ENCODE data around the gene PIEZO2. TPM values are rescaled to one million over a fixed set of nuclear protein-coding genes. Genes with fewer than 3 reads are reported as not detected.
"Not testable (repeated sequence)": the region's sequence is repeated elsewhere in the genome, so short reads cannot be mapped to it uniquely, and the experiment has no call there.

Gene PIEZO2
- total and polyA plus RNA-seq, 10 donors, result 0.42 to 13.0 (median 8.0) TPM

DNA sequence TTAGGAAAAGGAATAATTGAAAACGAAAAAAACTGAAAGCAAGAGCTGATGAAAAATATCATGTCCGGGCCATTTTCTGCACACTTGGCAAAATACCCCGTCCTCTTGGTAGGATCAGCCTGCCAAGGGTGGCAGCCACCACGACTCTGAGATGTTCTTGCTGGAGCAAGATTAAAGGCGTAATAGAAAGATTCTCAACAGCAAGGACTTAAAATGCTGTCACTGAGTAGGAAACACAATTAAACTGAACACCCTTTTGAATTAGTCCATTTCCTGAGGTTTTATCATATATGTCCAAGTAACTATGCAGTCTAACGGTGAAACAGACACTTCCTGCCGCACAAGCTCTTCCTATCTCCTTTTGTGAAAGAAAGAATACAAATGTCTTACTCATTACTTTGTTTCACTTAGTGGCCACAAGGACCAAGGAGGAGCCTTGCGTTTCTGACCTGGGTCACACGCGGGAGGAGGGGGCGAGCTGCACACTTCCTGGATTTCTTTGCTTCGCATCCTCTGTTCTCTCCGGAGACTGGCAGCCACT lies 222.7 kb downstream of the PIEZO2 start:
- TF ChIP-seq POLR2A (IDR thresholded peaks at IDR 0.05) (no peak), POLR2AphosphoS5 (IDR thresholded peaks at IDR 0.05) (peak in 1 of 3 donors; percentile 31)

DNA sequence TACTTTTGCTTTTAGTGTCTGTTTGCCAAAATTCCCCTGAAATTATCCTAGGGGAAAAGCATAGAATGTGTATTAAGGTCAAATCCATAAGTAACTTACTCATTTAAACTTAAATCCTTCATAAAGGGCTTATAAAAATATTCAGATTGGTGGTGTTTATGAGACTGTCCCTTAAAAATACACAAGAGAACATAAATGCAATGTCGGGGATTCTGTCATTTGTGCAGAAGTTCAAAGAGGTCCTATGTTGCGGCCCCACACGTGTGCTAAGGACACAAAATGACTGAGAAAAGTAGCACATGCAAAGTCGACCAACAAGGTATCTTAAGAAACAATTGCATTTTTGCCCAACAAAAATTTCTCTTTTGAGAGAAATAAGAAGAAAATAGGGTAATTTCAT lies 225.1 kb downstream of the PIEZO2 start:
- WGBS, 5 donors, result 85 to 95% (median 91%) methylated on average over 4 of the region's 4 CpGs
- H3K27me3 ChIP-seq (replicated peaks in 1 of 7), result no peaks in the 10 kb centered on the region
- H3K27ac ChIP-seq, result no peak overlapping the region
- no peak for DNase-seq
- intact Hi-C loops (cut with DNase I; ENCODE audit: low total_unique reads), result no loop called here
- no peaks in the 10 kb centered on the region for H3K9me3 ChIP-seq
- TF ChIP-seq POLR2A (IDR thresholded peaks at IDR 0.05) (no peak), POLR2AphosphoS5 (IDR thresholded peaks at IDR 0.05) (no peak), CTCF (IDR thresholded peaks at IDR 0.05 in 8 of 11, conservative IDR thresholded peaks at IDR 0.05 in 3 of 11) (no peak)
- peaks cover 0 to 23% (median 5%) of the 10 kb centered on the region in 6 donors for H3K4me1 ChIP-seq
- no peak overlapping the region for H3K4me3 ChIP-seq
- H3K36me3 ChIP-seq, result no peaks in the 10 kb centered on the region

More for the DNA sequence above, 222.7 kb downstream of the PIEZO2 start:
- Histone ChIP-seq H3K36me3 (no peaks in the 10 kb centered on the region), H3K4me1 (peaks cover 0 to 23% (median 5%) of the 10 kb centered on the region in 6 donors), H3K27ac (peak overlapping the region in 6 of 8 donors; percentile 8 to 55 (median 52)), H3K27me3 (replicated peaks in 1 of 7) (no peaks in the 10 kb centered on the region), H3K9me3 (no peaks in the 10 kb centered on the region), H3K4me3 (peak overlapping the region in 1 of 8 donors; percentile 17)
- WGBS, 5 donors, result 25 to 39% (median 27%) methylated on average over 13 of the region's 13 CpGs
- DNase-seq, result no peak
- intact Hi-C loops (cut with DNase I; ENCODE audit: low total_unique reads), result no loop called here

DNA sequence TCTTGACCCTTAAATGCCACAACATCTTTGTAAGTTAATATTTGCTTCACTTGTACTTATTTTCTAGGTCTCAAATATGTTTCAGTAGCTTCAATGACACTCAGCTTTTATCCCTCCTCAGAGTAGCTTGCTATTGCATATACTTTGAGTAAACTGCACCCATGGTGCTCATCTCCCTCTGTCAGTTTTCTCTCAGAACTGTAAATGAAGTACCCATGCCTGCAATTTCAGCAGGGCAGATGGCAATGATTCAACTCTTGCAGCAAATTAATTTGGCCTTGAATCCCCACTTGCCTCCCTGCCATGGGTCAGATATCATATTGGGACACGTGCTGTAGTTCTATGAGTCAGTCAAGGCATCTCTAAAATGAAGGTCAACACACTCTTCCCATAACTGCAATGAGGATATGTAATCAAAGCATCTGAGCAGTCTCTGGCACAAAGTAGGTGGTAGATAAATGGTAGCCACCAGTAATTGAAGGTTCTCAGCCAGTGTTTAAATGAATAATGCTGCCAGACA lies 225.8 kb downstream of the PIEZO2 start:
- intact Hi-C loops (cut with DNase I; ENCODE audit: low total_unique reads), result no loop called here
- no peaks in the 10 kb centered on the region for H3K36me3 ChIP-seq

DNA sequence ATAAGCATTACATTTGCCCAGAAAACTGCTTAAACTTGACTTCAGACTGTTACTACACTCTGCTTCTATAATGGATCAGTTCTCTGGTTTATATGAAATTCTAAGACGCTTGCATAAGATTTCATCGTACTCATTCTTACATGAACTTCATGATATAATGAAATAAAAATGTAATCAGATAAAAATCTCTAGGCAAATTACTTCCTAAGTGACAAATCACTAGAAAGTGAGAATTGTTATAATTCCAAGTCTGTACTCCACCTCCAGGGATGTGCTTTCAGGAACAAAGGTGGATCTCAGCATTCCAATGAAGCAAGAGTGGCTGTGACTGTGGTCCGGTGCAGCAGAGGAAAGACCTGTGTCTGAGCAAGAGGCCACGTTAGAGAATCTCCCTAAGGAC lies 226.2 kb downstream of the PIEZO2 start:
- Histone ChIP-seq H3K36me3 (no peaks in the 10 kb centered on the region), H3K9me3 (no peaks in the 10 kb centered on the region), H3K4me1 (peaks cover 0 to 23% (median 5%) of the 10 kb centered on the region in 6 donors), H3K27ac (no peak overlapping the region), H3K4me3 (no peak overlapping the region), H3K27me3 (replicated peaks in 1 of 7) (no peaks in the 10 kb centered on the region)
- 59 to 76% (median 63%) methylated on average over 4 of the region's 4 CpGs for WGBS, 5 donors
- no peak for TF ChIP-seq POLR2AphosphoS5 (IDR thresholded peaks at IDR 0.05)
- TF ChIP-seq CTCF (IDR thresholded peaks at IDR 0.05 in 8 of 11, conservative IDR thresholded peaks at IDR 0.05 in 3 of 11), result no peak
- no peak for TF ChIP-seq POLR2A (IDR thresholded peaks at IDR 0.05)
- intact Hi-C loops (cut with DNase I; ENCODE audit: low total_unique reads), result no loop called here
- DNase-seq, result no peak

More for the DNA sequence above, 225.8 kb downstream of the PIEZO2 start:
- 33 to 76% (median 69%) methylated on average over 1 of the region's 1 CpG for WGBS, 5 donors
- no peak overlapping the region for H3K27ac ChIP-seq
- TF ChIP-seq CTCF (IDR thresholded peaks at IDR 0.05 in 8 of 11, conservative IDR thresholded peaks at IDR 0.05 in 3 of 11) (no peak), POLR2AphosphoS5 (IDR thresholded peaks at IDR 0.05) (no peak), POLR2A (IDR thresholded peaks at IDR 0.05) (no peak)
- no peak overlapping the region for H3K4me3 ChIP-seq
- no peaks in the 10 kb centered on the region for H3K27me3 ChIP-seq (replicated peaks in 1 of 7)
- no peak for DNase-seq
- H3K9me3 ChIP-seq, result no peaks in the 10 kb centered on the region
- H3K4me1 ChIP-seq, result peaks cover 0 to 23% (median 5%) of the 10 kb centered on the region in 6 donors

DNA sequence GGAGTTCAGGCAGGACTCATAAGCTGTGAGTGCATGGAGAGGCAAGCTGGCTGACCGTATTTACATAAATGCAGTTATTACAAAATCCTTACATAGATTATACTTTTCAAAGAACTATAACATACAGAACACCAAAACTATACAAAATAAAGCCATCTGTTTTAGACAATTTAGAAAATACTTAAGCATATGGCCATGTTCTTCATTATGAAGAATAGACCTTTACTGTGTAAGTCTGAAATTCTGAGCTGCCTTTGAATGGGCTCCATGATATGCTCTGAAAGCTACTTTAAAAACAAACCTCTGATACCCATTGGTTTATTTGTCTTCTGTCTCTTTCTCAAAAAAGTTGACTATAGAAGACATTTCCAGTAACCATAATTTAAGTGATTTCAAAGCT lies 226.7 kb downstream of the PIEZO2 start:
- H3K4me1 ChIP-seq, result peaks cover 0 to 23% (median 5%) of the 10 kb centered on the region in 6 donors
- H3K27me3 ChIP-seq (replicated peaks in 1 of 7); H3K9me3 ChIP-seq; H3K27ac ChIP-seq; intact Hi-C loops (cut with DNase I; ENCODE audit: low total_unique reads); DNase-seq; H3K4me3 ChIP-seq; H3K36me3 ChIP-seq: not testable (repeated sequence)
- 89 to 100% (median 91%) methylated on average over 1 of the region's 1 CpG for WGBS, 5 donors

DNA sequence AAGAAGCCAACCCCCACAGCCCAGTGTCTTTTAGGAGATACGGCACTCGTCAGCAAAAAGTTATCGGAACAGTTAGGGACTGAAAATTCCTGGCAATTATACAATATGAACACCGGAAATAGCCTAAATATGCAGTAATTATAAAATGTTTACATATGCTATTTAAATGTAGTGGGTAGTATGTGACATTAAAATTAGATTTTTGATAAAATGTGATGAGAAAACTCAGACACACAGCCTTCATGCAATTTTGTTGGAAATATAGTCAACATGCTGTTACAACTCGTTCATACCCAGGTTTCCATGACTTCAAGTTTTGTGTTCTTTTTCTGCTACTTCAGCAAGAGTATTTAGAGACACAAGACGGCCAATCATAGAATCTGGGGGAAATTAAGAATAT lies 229.1 kb downstream of the PIEZO2 start:
- H3K9me3 ChIP-seq; H3K27me3 ChIP-seq (replicated peaks in 1 of 7); DNase-seq; H3K27ac ChIP-seq; H3K4me3 ChIP-seq; H3K4me1 ChIP-seq; intact Hi-C loops (cut with DNase I; ENCODE audit: low total_unique reads); H3K36me3 ChIP-seq: not testable (repeated sequence)
- WGBS, 5 donors, result 82 to 84% (median 83%) methylated on average over 6 of the region's 6 CpGs

All from spleen (tissue), 11 donors.